ENCODE results near the gene LSAMP. TPM values are rescaled to one million over a fixed set of nuclear protein-coding genes. Genes with fewer than 3 reads are reported as not detected.

LSAMP gene
- total RNA-seq, 1 donor from 2014 or later: 30.1 TPM

GRCh38 chr3:116052602-116053001, 392.7 kb downstream of the LSAMP start:
- H3K4me1 Mint-ChIP-seq: peaks cover 13% of the 10 kb centered on the region
- no peak overlapping the region for H3K4me3 Mint-ChIP-seq
- DNase-seq (ENCODE audit: low spot score in 2 of 2, unreplicated experiment in 2 of 2): no peak
- H3K27me3 Mint-ChIP-seq (ENCODE audit: low read depth): peaks cover 4% of the 10 kb centered on the region
- no peak overlapping the region for H3K27ac Mint-ChIP-seq
- no peak for TF ChIP-seq CTCF (IDR thresholded peaks at IDR 0.05; ENCODE audit: unreplicated experiment)
- H3K36me3 Mint-ChIP-seq: no peaks in the 10 kb centered on the region
- H3K9me3 Mint-ChIP-seq: no peaks in the 10 kb centered on the region

GRCh38 chr3:116051586-116051985, 393.7 kb downstream of the LSAMP start:
- no peak for DNase-seq (ENCODE audit: low spot score in 2 of 2, unreplicated experiment in 2 of 2)
- no peak for TF ChIP-seq CTCF (IDR thresholded peaks at IDR 0.05; ENCODE audit: unreplicated experiment)
- H3K36me3 Mint-ChIP-seq: no peaks in the 10 kb centered on the region
- H3K27ac Mint-ChIP-seq: no peak overlapping the region
- H3K27me3 Mint-ChIP-seq (ENCODE audit: low read depth): peaks cover 5% of the 10 kb centered on the region
- peaks cover 8% of the 10 kb centered on the region for H3K4me1 Mint-ChIP-seq
- no peaks in the 10 kb centered on the region for H3K9me3 Mint-ChIP-seq
- no peak overlapping the region for H3K4me3 Mint-ChIP-seq

GRCh38 chr3:116051040-116051439, 394.2 kb downstream of the LSAMP start:
- Mint-ChIP-seq H3K4me3 (no peak overlapping the region), H3K9me3 (no peaks in the 10 kb centered on the region), H3K4me1 (peaks cover 8% of the 10 kb centered on the region), H3K27me3 (ENCODE audit: low read depth) (peaks cover 5% of the 10 kb centered on the region), H3K36me3 (no peaks in the 10 kb centered on the region), H3K27ac (no peak overlapping the region)
- no peak for TF ChIP-seq CTCF (IDR thresholded peaks at IDR 0.05; ENCODE audit: unreplicated experiment)
- DNase-seq (ENCODE audit: low spot score in 2 of 2, unreplicated experiment in 2 of 2): no peak

GRCh38 chr3:116050311-116050915, 394.9 kb downstream of the LSAMP start:
- Mint-ChIP-seq H3K36me3 (no peaks in the 10 kb centered on the region), H3K4me3 (no peak overlapping the region), H3K27ac (no peak overlapping the region), H3K27me3 (ENCODE audit: low read depth) (peaks cover 5% of the 10 kb centered on the region), H3K4me1 (peaks cover 8% of the 10 kb centered on the region), H3K9me3 (no peaks in the 10 kb centered on the region)
- no peak for TF ChIP-seq CTCF (IDR thresholded peaks at IDR 0.05; ENCODE audit: unreplicated experiment)
- no peak for DNase-seq (ENCODE audit: low spot score in 2 of 2, unreplicated experiment in 2 of 2)

- Mint-ChIP-seq H3K36me3 (no peaks in the 10 kb centered on the region), H3K9me3 (no peaks in the 10 kb centered on the region), H3K27ac (no peak overlapping the region), H3K4me1 (peaks cover 5% of the 10 kb centered on the region), H3K27me3 (ENCODE audit: low read depth) (peaks cover 5% of the 10 kb centered on the region), H3K4me3 (no peak overlapping the region)
- TF ChIP-seq CTCF (IDR thresholded peaks at IDR 0.05; ENCODE audit: unreplicated experiment): no peak
- DNase-seq (ENCODE audit: low spot score in 2 of 2, unreplicated experiment in 2 of 2): no peak
These were observed 396.3 kb downstream of the LSAMP start for GRCh38 chr3:116048991-116049390.

GRCh38 chr3:116046350-116046749, 398.9 kb downstream of the LSAMP start:
- Mint-ChIP-seq H3K27ac (no peak overlapping the region), H3K36me3 (no peaks in the 10 kb centered on the region), H3K9me3 (no peaks in the 10 kb centered on the region)

More at GRCh38 chr3:116046350-116046749, 398.9 kb downstream of the LSAMP start:
- no peak for TF ChIP-seq CTCF (IDR thresholded peaks at IDR 0.05; ENCODE audit: unreplicated experiment)
- Mint-ChIP-seq H3K4me1 (peaks cover 4% of the 10 kb centered on the region), H3K27me3 (ENCODE audit: low read depth) (peaks cover 2% of the 10 kb centered on the region), H3K4me3 (no peak overlapping the region)
- DNase-seq (ENCODE audit: low spot score in 2 of 2, unreplicated experiment in 2 of 2): no peak
